Fibroblast of villous mesenchyme (primary cell): ENCODE data around the gene HEBP1. TPM values are rescaled to one million over a fixed set of nuclear protein-coding genes. Genes with fewer than 3 reads are reported as not detected.
A peak's percentile ranks its signal among the peaks of the same experiment; 100 is the strongest.

Source experiments
- DNase-seq: peaks from one replicate; pipeline ENCODE4 v3.0.0-alpha.2; 2010; ENCODE audit warnings: low read depth
- H3K4me3 ChIP-seq: 2 replicates; pipeline ENCODE4 v1.5.1; 2011; ENCODE audit warnings: low read depth, mild to moderate bottlenecking, low read length
- CTCF ChIP-seq: IDR thresholded peaks from 2 replicates; pipeline ENCODE4 v1.5.1; 2012; ENCODE audit warnings: low read depth, mild to moderate bottlenecking, low read length; ENCODE audit not compliant: insufficient read depth
- total RNA-seq: library from RNA; depleted of rRNA; stranded (reverse); fragments of >200 nt; gene quantifications from 2 replicates; pipeline ENCODE4 v1.2.3, GENCODE V29; 2012

HEBP1 gene
- total RNA-seq, 1 donor, result 19.9 TPM

GRCh38 chr12:12992418-12993130 is 7.5 kb downstream of the HEBP1 start:
- peak; percentile 99 for DNase-seq
- peak overlapping the region; percentile 59 for H3K4me3 ChIP-seq
- no peak for TF ChIP-seq CTCF

GRCh38 chr12:12990700-12991468 is 9.2 kb downstream of the HEBP1 start:
- DNase-seq, result peak; percentile 36
- TF ChIP-seq CTCF, result no peak
- no peak overlapping the region for H3K4me3 ChIP-seq

- no peak for TF ChIP-seq CTCF
- no peak overlapping the region for H3K4me3 ChIP-seq
- no peak for DNase-seq
Observed at GRCh38 chr12:12987421-12987820, 12.6 kb downstream of the HEBP1 start.

GRCh38 chr12:12986775-12987331 is 13.2 kb downstream of the HEBP1 start:
- no peak for DNase-seq
- H3K4me3 ChIP-seq, result no peak overlapping the region
- no peak for TF ChIP-seq CTCF

GRCh38 chr12:12985817-12986408 is 14.2 kb downstream of the HEBP1 start:
- no peak overlapping the region for H3K4me3 ChIP-seq
- DNase-seq, result no peak
- peak; percentile 70 for TF ChIP-seq CTCF

GRCh38 chr12:12984149-12984548 is 15.9 kb downstream of the HEBP1 start:
- no peak for DNase-seq

More at GRCh38 chr12:12984149-12984548, 15.9 kb downstream of the HEBP1 start:
- H3K4me3 ChIP-seq, result no peak overlapping the region
- TF ChIP-seq CTCF, result no peak
